ENCODE measurements around the gene MDC1. TPM values are rescaled to one million over a fixed set of nuclear protein-coding genes. Genes with fewer than 3 reads are reported as not detected.

The MDC1 gene
- total and polyA plus RNA-seq, 2 donors from 2014 or later = 9.5 to 47.9 TPM

- Histone ChIP-seq H3K36me3 (ENCODE audit: control insufficient read depth in 2 of 3, insufficient read depth in 3 of 3, low read length in 3 of 3) (peaks cover 15 to 21% (median 16%) of the 10 kb centered on the region in 3 donors), H3K27ac (ENCODE audit: low read depth in 2 of 2, low read length in 2 of 2) (peak within 1 kb of the TSS; percentile 92 to 98), H3K27me3 (ENCODE audit: control insufficient read depth, insufficient read depth, low read length) (no peaks in the 10 kb centered on the region), H3K9ac (ENCODE audit: low read length in 3 of 3) (peak within 1 kb of the TSS; percentile 75 to 98 (median 89)), H3K4me3 (ENCODE audit: low read length in 3 of 3) (peak within 1 kb of the TSS; percentile 81 to 91 (median 82)), H3K4me1 (ENCODE audit: control insufficient read depth in 2 of 3, insufficient read depth in 2 of 3, low read depth in 1 of 3, low read length in 3 of 3) (peaks cover 0 to 29% (median 22%) of the 10 kb centered on the region in 3 donors), H3K9me3 (ENCODE audit: control insufficient read depth in 2 of 3, insufficient read depth in 1 of 3, low read length in 3 of 3) (no peaks in the 10 kb centered on the region)
- no peak for TF ChIP-seq CTCF (IDR thresholded peaks at IDR 0.05; ENCODE audit: borderline replicate concordance, extremely low read depth, insufficient read depth)
- intact Hi-C loops (cut with DNase I) = no loop called here
- DNase-seq (peak; percentile 92 to 99 (median 96)), FAIRE-seq (no peak)
Measured at GRCh38 chr6:30742316-30743098, 25.4 kb upstream of the MDC1 start, which contains the start of gene FLOT1. Gene FLOT1, minus strand, starts transcription at chr6:30742687. Its CDS starts 498 bp downstream, at chr6:30742189.

GRCh38 chr6:30741789-30742315 lies 24.8 kb upstream of the MDC1 start:
- peaks cover 15 to 21% (median 16%) of the 10 kb centered on the region in 3 donors for H3K36me3 ChIP-seq (ENCODE audit: control insufficient read depth in 2 of 3, insufficient read depth in 3 of 3, low read length in 3 of 3)
- peak overlapping the region; percentile 75 to 90 (median 89) for H3K9ac ChIP-seq (ENCODE audit: low read length in 3 of 3)
- no peak for DNase-seq
- H3K27me3 ChIP-seq (ENCODE audit: control insufficient read depth, insufficient read depth, low read length) = no peaks in the 10 kb centered on the region
- no peaks in the 10 kb centered on the region for H3K9me3 ChIP-seq (ENCODE audit: control insufficient read depth in 2 of 3, insufficient read depth in 1 of 3, low read length in 3 of 3)
- no peak for TF ChIP-seq CTCF (IDR thresholded peaks at IDR 0.05; ENCODE audit: borderline replicate concordance, extremely low read depth, insufficient read depth)
- H3K4me1 ChIP-seq (ENCODE audit: control insufficient read depth in 2 of 3, insufficient read depth in 2 of 3, low read depth in 1 of 3, low read length in 3 of 3) = peaks cover 0 to 29% (median 22%) of the 10 kb centered on the region in 3 donors
- peak overlapping the region; percentile 92 to 98 for H3K27ac ChIP-seq (ENCODE audit: low read depth in 2 of 2, low read length in 2 of 2)
- intact Hi-C loops (cut with DNase I) = no loop called here
- FAIRE-seq = no peak
- peak overlapping the region; percentile 81 to 91 (median 82) for H3K4me3 ChIP-seq (ENCODE audit: low read length in 3 of 3)

GRCh38 chr6:30741063-30741779 lies 24.1 kb upstream of the MDC1 start:
- intact Hi-C loops (cut with DNase I) = no loop called here
- no peak for TF ChIP-seq CTCF (IDR thresholded peaks at IDR 0.05; ENCODE audit: borderline replicate concordance, extremely low read depth, insufficient read depth)
- peak overlapping the region; percentile 75 to 90 (median 89) for H3K9ac ChIP-seq (ENCODE audit: low read length in 3 of 3)
- H3K27me3 ChIP-seq (ENCODE audit: control insufficient read depth, insufficient read depth, low read length) = no peaks in the 10 kb centered on the region
- peak overlapping the region; percentile 92 to 98 for H3K27ac ChIP-seq (ENCODE audit: low read depth in 2 of 2, low read length in 2 of 2)
- peak overlapping the region; percentile 81 to 91 (median 82) for H3K4me3 ChIP-seq (ENCODE audit: low read length in 3 of 3)
- DNase-seq (peak in 1 of 5 donors; percentile 50), FAIRE-seq (no peak)
- H3K4me1 ChIP-seq (ENCODE audit: control insufficient read depth in 2 of 3, insufficient read depth in 2 of 3, low read depth in 1 of 3, low read length in 3 of 3) = peaks cover 0 to 31% (median 22%) of the 10 kb centered on the region in 3 donors
- no peaks in the 10 kb centered on the region for H3K9me3 ChIP-seq (ENCODE audit: control insufficient read depth in 2 of 3, insufficient read depth in 1 of 3, low read length in 3 of 3)
- H3K36me3 ChIP-seq (ENCODE audit: control insufficient read depth in 2 of 3, insufficient read depth in 3 of 3, low read length in 3 of 3) = peaks cover 15 to 22% (median 16%) of the 10 kb centered on the region in 3 donors

All from kidney (tissue), 14 donors.